Activated T-helper 1 cell treated with anti-CD3 and anti-CD28 coated beads, Interleukin-12 subunit alpha, Interleukin-12 subunit beta, Interleukin-2, Interleukin-4 antibody, amounts not matched to agents 30 ng/mL and 10 ng/mL and 1 ng/mL, durations not matched to agents 14 hours and 24 hours and 36 hours (primary cell): ENCODE measurements around the gene UCP3. TPM values are rescaled to one million over a fixed set of nuclear protein-coding genes. Genes with fewer than 3 reads are reported as not detected.

Source experiments
- DNase-seq: peaks from one replicate; pipeline ENCODE4 v3.0.0; 2021; ENCODE audit warnings: low spot score
- H3K27ac Mint-ChIP-seq: one replicate; pipeline ENCODE4 v1.8.0; 2021; ENCODE audit warnings: mild to moderate bottlenecking, mixed read lengths
- H3K27me3 Mint-ChIP-seq: one replicate; pipeline ENCODE4 v1.8.0; 2022; ENCODE audit warnings: mild to moderate bottlenecking, moderate library complexity, mixed read lengths; ENCODE audit not compliant: insufficient read depth
- H3K36me3 Mint-ChIP-seq: one replicate; pipeline ENCODE4 v1.8.0; 2021; ENCODE audit warnings: low read depth, mixed read lengths
- H3K4me1 Mint-ChIP-seq: one replicate; pipeline ENCODE4 v1.8.0; 2021; ENCODE audit warnings: low read depth, mixed read lengths
- H3K4me3 Mint-ChIP-seq: one replicate; pipeline ENCODE4 v1.8.0; 2021; ENCODE audit warnings: mild to moderate bottlenecking, moderate library complexity, mixed read lengths
- H3K9me3 Mint-ChIP-seq: one replicate; pipeline ENCODE4 v1.8.0; 2021; ENCODE audit warnings: mixed read lengths
- intact Hi-C: fragments of 100-400 bp; cut with micrococcal nuclease; formaldehyde crosslinking; loops from one replicate; pipeline ENCODE4 v1.15.1; 2024
- total RNA-seq: library from RNA; stranded (reverse); gene quantifications from 2 replicates; pipeline ENCODE4 v1.2.3, GENCODE V29; 2022

Gene UCP3
- total RNA-seq, 1 donor from 2014 or later = 4.1 TPM

GRCh38 chr11:74004046-74004695, 4.7 kb downstream of the UCP3 start:
- Mint-ChIP-seq H3K36me3 (peaks cover 33% of the 10 kb centered on the region), H3K9me3 (no peaks in the 10 kb centered on the region), H3K4me3 (no peak overlapping the region), H3K27ac (peak overlapping the region; percentile 98), H3K4me1 (peaks cover 89% of the 10 kb centered on the region), H3K27me3 (no peaks in the 10 kb centered on the region)
- no peak for DNase-seq
- intact Hi-C loops = loop anchor here (2.0 kb wide), 1 partner anchor 15 kb away; no protein-coding TSS in a partner anchor

- Mint-ChIP-seq H3K36me3 (peaks cover 33% of the 10 kb centered on the region), H3K4me1 (peaks cover 80% of the 10 kb centered on the region), H3K4me3 (no peak overlapping the region), H3K27me3 (no peaks in the 10 kb centered on the region), H3K9me3 (no peaks in the 10 kb centered on the region), H3K27ac (peak overlapping the region; percentile 56)
- intact Hi-C loops = no loop called here
- no peak for DNase-seq
These were observed 6.1 kb downstream of the UCP3 start for GRCh38 chr11:74002832-74003231.

GRCh38 chr11:74001822-74002286, 7.0 kb downstream of the UCP3 start:
- Mint-ChIP-seq H3K4me1 (peaks cover 82% of the 10 kb centered on the region), H3K27ac (peak overlapping the region; percentile 37), H3K36me3 (peaks cover 33% of the 10 kb centered on the region), H3K27me3 (no peaks in the 10 kb centered on the region), H3K4me3 (no peak overlapping the region), H3K9me3 (no peaks in the 10 kb centered on the region)
- no peak for DNase-seq
- intact Hi-C loops = no loop called here

- intact Hi-C loops = loop anchor here (1.0 kb wide), 2 partner anchors 11 to 20 kb away; no protein-coding TSS in a partner anchor
- Mint-ChIP-seq H3K4me3 (no peak overlapping the region), H3K4me1 (peaks cover 82% of the 10 kb centered on the region), H3K36me3 (peaks cover 30% of the 10 kb centered on the region), H3K27me3 (no peaks in the 10 kb centered on the region), H3K9me3 (no peaks in the 10 kb centered on the region), H3K27ac (peak overlapping the region; percentile 79)
- no peak for DNase-seq
These were observed 8.4 kb downstream of the UCP3 start for GRCh38 chr11:74000307-74001133.

GRCh38 chr11:73999581-74000306, 9.1 kb downstream of the UCP3 start:
- intact Hi-C loops = loop anchor here (1.0 to 10.0 kb wide), 3 partner anchors 12 to 965 kb away; no protein-coding TSS in a partner anchor
- Mint-ChIP-seq H3K9me3 (no peaks in the 10 kb centered on the region), H3K27ac (peak overlapping the region; percentile 79), H3K4me1 (peaks cover 82% of the 10 kb centered on the region), H3K27me3 (no peaks in the 10 kb centered on the region), H3K36me3 (peaks cover 25% of the 10 kb centered on the region), H3K4me3 (peak overlapping the region; percentile 35)
- no peak for DNase-seq

GRCh38 chr11:73998846-73999575, 9.9 kb downstream of the UCP3 start:
- peaks cover 81% of the 10 kb centered on the region for H3K4me1 Mint-ChIP-seq
- H3K27me3 Mint-ChIP-seq = no peaks in the 10 kb centered on the region
- no peak for DNase-seq
- H3K4me3 Mint-ChIP-seq = no peak overlapping the region
- peaks cover 25% of the 10 kb centered on the region for H3K36me3 Mint-ChIP-seq
- peak overlapping the region; percentile 79 for H3K27ac Mint-ChIP-seq
- intact Hi-C loops = loop anchor here (10.0 kb wide), 1 partner anchor 964 kb away; no protein-coding TSS in a partner anchor
- no peaks in the 10 kb centered on the region for H3K9me3 Mint-ChIP-seq

- no peaks in the 10 kb centered on the region for H3K27me3 Mint-ChIP-seq
- peak overlapping the region; percentile 84 for H3K27ac Mint-ChIP-seq
- peak overlapping the region; percentile 8 for H3K4me3 Mint-ChIP-seq
- peaks cover 11% of the 10 kb centered on the region for H3K36me3 Mint-ChIP-seq
- no peaks in the 10 kb centered on the region for H3K9me3 Mint-ChIP-seq
- intact Hi-C loops = loop anchor here (10.0 kb wide), 1 partner anchor 962 kb away; no protein-coding TSS in a partner anchor
- peaks cover 75% of the 10 kb centered on the region for H3K4me1 Mint-ChIP-seq
- no peak for DNase-seq
These were observed 11.6 kb downstream of the UCP3 start for GRCh38 chr11:73997120-73997770.

GRCh38 chr11:73996161-73996747, 12.6 kb downstream of the UCP3 start:
- intact Hi-C loops = loop anchor here (10.0 kb wide), 1 partner anchor 961 kb away; no protein-coding TSS in a partner anchor
- peak overlapping the region; percentile 45 for H3K4me3 Mint-ChIP-seq
- no peaks in the 10 kb centered on the region for H3K9me3 Mint-ChIP-seq
- no peak for DNase-seq
- H3K27ac Mint-ChIP-seq = peak overlapping the region; percentile 94
- peaks cover 69% of the 10 kb centered on the region for H3K4me1 Mint-ChIP-seq
- H3K36me3 Mint-ChIP-seq = peaks cover 6% of the 10 kb centered on the region
- H3K27me3 Mint-ChIP-seq = no peaks in the 10 kb centered on the region

- Mint-ChIP-seq H3K9me3 (no peaks in the 10 kb centered on the region), H3K4me1 (peaks cover 64% of the 10 kb centered on the region), H3K36me3 (peaks cover 2% of the 10 kb centered on the region), H3K4me3 (peak overlapping the region; percentile 45), H3K27ac (peak overlapping the region; percentile 94), H3K27me3 (no peaks in the 10 kb centered on the region)
- peak; percentile 62 for DNase-seq
- intact Hi-C loops = loop anchor here (1.0 to 10.0 kb wide), 6 partner anchors 10 to 961 kb away; partner anchors contain the start of genes C2CD3 and PPME1
These were observed 13.2 kb downstream of the UCP3 start for GRCh38 chr11:73995731-73996130.

GRCh38 chr11:73995247-73995646, 13.6 kb downstream of the UCP3 start:
- peak overlapping the region; percentile 94 for H3K27ac Mint-ChIP-seq
- peaks cover 3% of the 10 kb centered on the region for H3K36me3 Mint-ChIP-seq
- peak overlapping the region; percentile 45 for H3K4me3 Mint-ChIP-seq
- H3K9me3 Mint-ChIP-seq = no peaks in the 10 kb centered on the region
- peaks cover 59% of the 10 kb centered on the region for H3K4me1 Mint-ChIP-seq
- no peaks in the 10 kb centered on the region for H3K27me3 Mint-ChIP-seq
- DNase-seq = no peak
- intact Hi-C loops = loop anchor here (1.0 to 10.0 kb wide), 6 partner anchors 10 to 960 kb away; partner anchors contain the start of genes C2CD3 and PPME1

- Mint-ChIP-seq H3K27ac (no peak overlapping the region), H3K9me3 (no peaks in the 10 kb centered on the region), H3K36me3 (peaks cover 4% of the 10 kb centered on the region), H3K27me3 (no peaks in the 10 kb centered on the region), H3K4me1 (peaks cover 31% of the 10 kb centered on the region), H3K4me3 (no peak overlapping the region)
- no peak for DNase-seq
- intact Hi-C loops = loop anchor here (10.0 kb wide), 1 partner anchor 957 kb away; no protein-coding TSS in a partner anchor
These were observed 17.3 kb downstream of the UCP3 start for GRCh38 chr11:73991471-73992006.
